Naive thymus-derived CD8-positive, alpha-beta T cell (primary cell): ENCODE data around the gene TEAD1. TPM values are rescaled to one million over a fixed set of nuclear protein-coding genes. Genes with fewer than 3 reads are reported as not detected.

ENCODE experiments used
- ATAC-seq, 2 donors: fragments of 150-1000 bp; cut with Tn5 transposase in 1 of 2; sonication (Bioruptor Pico), chemical (Tn5 transposase) in 1 of 2; 1 replicate in 1 of 2; 2 replicates in 1 of 2; pipeline ENCODE4 v1.10.0; 2021; ENCODE audit warnings: mild to moderate bottlenecking in 2 of 2, moderate library complexity in 2 of 2
- POLR2A ChIA-PET: fragments of 350-600 bp; sonication (Branson Sonifier 250); formaldehyde crosslinking; loops from one replicate; lab custom pipeline; 2021; ENCODE audit warnings: antibody characterized with exemption; lab: Charles Lee
- DNase-seq, 10 donors: peaks; one replicate each; pipeline versions ENCODE4 v3.0.0 to v3.0.0-alpha.2; 2020 to 2022
- H3K27ac Mint-ChIP-seq, 10 donors: one replicate each; pipeline ENCODE4 v1.8.0; 2020 to 2022; ENCODE audit warnings: mild to moderate bottlenecking in 10 of 10, mixed read lengths in 10 of 10, moderate library complexity in 4 of 10, inconsistent platforms in 1 of 10
- H3K27me3 Mint-ChIP-seq, 5 donors: one replicate each; pipeline ENCODE4 v1.8.0; 2021 to 2022; ENCODE audit warnings: mixed read lengths in 5 of 5
- H3K36me3 Mint-ChIP-seq, 3 donors: one replicate each; pipeline ENCODE4 v1.8.0; 2020 to 2022; ENCODE audit warnings: mixed read lengths in 3 of 3, mild to moderate bottlenecking in 2 of 3, inconsistent platforms in 1 of 3
- H3K4me1 Mint-ChIP-seq, 4 donors: one replicate each; pipeline ENCODE4 v1.8.0; 2021 to 2022; ENCODE audit warnings: mixed read lengths in 4 of 4
- H3K4me3 Mint-ChIP-seq, 10 donors: one replicate each; pipeline ENCODE4 v1.8.0; 2020 to 2022; ENCODE audit warnings: mild to moderate bottlenecking in 10 of 10, mixed read lengths in 10 of 10, moderate library complexity in 6 of 10, inconsistent platforms in 1 of 10
- H3K9me3 Mint-ChIP-seq, 9 donors: one replicate each; pipeline ENCODE4 v1.8.0; 2020 to 2022; ENCODE audit warnings: mixed read lengths in 9 of 9, mild to moderate bottlenecking in 3 of 9, inconsistent platforms in 1 of 9, moderate library complexity in 1 of 9
- polyA plus RNA-seq, 3 donors: library from polyadenylated mRNA; unstranded; fragments of 300-500 nt; fragmentation: Illumina TruSeq; gene quantifications; one replicate each; pipeline ENCODE4 v1.2.3, GENCODE V29; 2021
- total RNA-seq, 8 experiments: library from RNA in 2 of 8; stranded (reverse) in 2 of 8; gene quantifications; one replicate each; pipeline ENCODE4 v1.2.3 and lab custom pipeline; 2021 to 2026

TEAD1 gene
- total and polyA plus RNA-seq, 5 experiments from 2014 or later, result not detected

- H3K4me1 Mint-ChIP-seq, result no peaks in the 10 kb centered on the region
- no peak overlapping the region for H3K27ac Mint-ChIP-seq
- DNase-seq (no peak), ATAC-seq (no peak)
- no peak overlapping the region for H3K4me3 Mint-ChIP-seq
- H3K27me3 Mint-ChIP-seq, result peaks cover 7 to 28% (median 23%) of the 10 kb centered on the region in 5 donors
- POLR2A ChIA-PET, result no interaction called here
- peaks cover 0 to 2% (median under 1%) of the 10 kb centered on the region in 3 donors for H3K36me3 Mint-ChIP-seq
- peaks cover 0 to 3% (median 0%) of the 10 kb centered on the region in 9 donors for H3K9me3 Mint-ChIP-seq
Measured at GRCh38 chr11:12640926-12641849, 33.0 kb upstream of the TEAD1 start.

GRCh38 chr11:12642040-12642439, 32.2 kb upstream of the TEAD1 start:
- ATAC-seq (no peak), DNase-seq (no peak)
- Mint-ChIP-seq H3K4me3 (no peak overlapping the region), H3K36me3 (peaks cover 0 to 4% (median 2%) of the 10 kb centered on the region in 3 donors), H3K27me3 (peaks cover 9 to 29% (median 24%) of the 10 kb centered on the region in 5 donors), H3K9me3 (peaks cover 0 to 5% (median 0%) of the 10 kb centered on the region in 9 donors), H3K4me1 (no peaks in the 10 kb centered on the region), H3K27ac (no peak overlapping the region)
- POLR2A ChIA-PET, result no interaction called here

- Mint-ChIP-seq H3K4me1 (no peaks in the 10 kb centered on the region), H3K4me3 (no peak overlapping the region), H3K36me3 (peaks cover 0 to 4% (median 2%) of the 10 kb centered on the region in 3 donors), H3K27me3 (peaks cover 9 to 30% (median 16%) of the 10 kb centered on the region in 5 donors), H3K27ac (no peak overlapping the region), H3K9me3 (peaks cover 0 to 5% (median 0%) of the 10 kb centered on the region in 9 donors)
- DNase-seq (no peak), ATAC-seq (no peak)
- POLR2A ChIA-PET, result no interaction called here
Measured at GRCh38 chr11:12642806-12643428, 31.3 kb upstream of the TEAD1 start.

- Mint-ChIP-seq H3K4me3 (no peak overlapping the region), H3K9me3 (peaks cover 0 to 5% (median 0%) of the 10 kb centered on the region in 9 donors), H3K27me3 (peaks cover 7 to 24% (median 14%) of the 10 kb centered on the region in 5 donors), H3K27ac (no peak overlapping the region), H3K4me1 (no peaks in the 10 kb centered on the region), H3K36me3 (peaks cover 0 to 4% (median 2%) of the 10 kb centered on the region in 3 donors)
- POLR2A ChIA-PET, result interaction anchor here (0.8 kb wide), 1 partner anchor 217 kb away, joined by 3 read pairs; no protein-coding TSS in a partner anchor
- DNase-seq, result no peak
- ATAC-seq, result no peak
Measured at GRCh38 chr11:12646478-12646877, 27.7 kb upstream of the TEAD1 start.

- no peaks in the 10 kb centered on the region for H3K36me3 Mint-ChIP-seq
- peaks cover 0 to 21% (median 10%) of the 10 kb centered on the region in 9 donors for H3K9me3 Mint-ChIP-seq
- DNase-seq, result no peak
- H3K4me1 Mint-ChIP-seq, result no peaks in the 10 kb centered on the region
- H3K27me3 Mint-ChIP-seq, result peaks cover 3 to 15% (median 6%) of the 10 kb centered on the region in 5 donors
- H3K4me3 Mint-ChIP-seq, result no peak overlapping the region
- H3K27ac Mint-ChIP-seq, result no peak overlapping the region
- POLR2A ChIA-PET, result no interaction called here
- ATAC-seq, result no peak
Measured at GRCh38 chr11:12653729-12654128, 20.5 kb upstream of the TEAD1 start.

- H3K4me3 Mint-ChIP-seq, result no peak overlapping the region
- DNase-seq (no peak), ATAC-seq (no peak)
- H3K27ac Mint-ChIP-seq, result no peak overlapping the region
- H3K4me1 Mint-ChIP-seq, result no peaks in the 10 kb centered on the region
- no peaks in the 10 kb centered on the region for H3K36me3 Mint-ChIP-seq
- peaks cover 0 to 26% (median 10%) of the 10 kb centered on the region in 9 donors for H3K9me3 Mint-ChIP-seq
- POLR2A ChIA-PET, result no interaction called here
- H3K27me3 Mint-ChIP-seq, result peaks cover 13 to 29% (median 14%) of the 10 kb centered on the region in 5 donors
Measured at GRCh38 chr11:12655842-12656241, 18.4 kb upstream of the TEAD1 start.

GRCh38 chr11:12657336-12657735, 16.9 kb upstream of the TEAD1 start:
- Mint-ChIP-seq H3K36me3 (no peaks in the 10 kb centered on the region), H3K4me1 (no peaks in the 10 kb centered on the region), H3K9me3 (peaks cover 0 to 26% (median 9%) of the 10 kb centered on the region in 9 donors), H3K4me3 (no peak overlapping the region), H3K27me3 (peaks cover 20 to 43% (median 22%) of the 10 kb centered on the region in 5 donors), H3K27ac (no peak overlapping the region)
- POLR2A ChIA-PET, result no interaction called here
- ATAC-seq (no peak), DNase-seq (no peak)

- Mint-ChIP-seq H3K27ac (no peak overlapping the region), H3K4me1 (no peaks in the 10 kb centered on the region), H3K36me3 (no peaks in the 10 kb centered on the region), H3K4me3 (no peak overlapping the region), H3K27me3 (peaks cover 20 to 44% (median 24%) of the 10 kb centered on the region in 5 donors), H3K9me3 (peaks cover 0 to 26% (median 9%) of the 10 kb centered on the region in 9 donors)
- no peak for ATAC-seq
- POLR2A ChIA-PET, result no interaction called here
- no peak for DNase-seq
Measured at GRCh38 chr11:12657981-12658380, 16.2 kb upstream of the TEAD1 start.

- no peak overlapping the region for H3K4me3 Mint-ChIP-seq
- H3K36me3 Mint-ChIP-seq, result peaks cover 0 to 10% (median 0%) of the 10 kb centered on the region in 3 donors
- H3K9me3 Mint-ChIP-seq, result peaks cover 0 to 11% (median 3%) of the 10 kb centered on the region in 9 donors
- no peak overlapping the region for H3K27ac Mint-ChIP-seq
- POLR2A ChIA-PET, result no interaction called here
- H3K27me3 Mint-ChIP-seq, result peaks cover 38 to 70% (median 45%) of the 10 kb centered on the region in 5 donors
- ATAC-seq, result no peak
- no peak for DNase-seq
- H3K4me1 Mint-ChIP-seq, result peaks cover 0 to 2% (median 0%) of the 10 kb centered on the region in 4 donors
Measured at GRCh38 chr11:12662101-12662689, 12.0 kb upstream of the TEAD1 start.

- DNase-seq (no peak), ATAC-seq (no peak)
- no peak overlapping the region for H3K4me3 Mint-ChIP-seq
- peaks cover 49 to 77% (median 58%) of the 10 kb centered on the region in 5 donors for H3K27me3 Mint-ChIP-seq
- peaks cover 0 to 21% (median 2%) of the 10 kb centered on the region in 3 donors for H3K36me3 Mint-ChIP-seq
- no peak overlapping the region for H3K27ac Mint-ChIP-seq
- POLR2A ChIA-PET, result no interaction called here
- peaks cover 0 to 22% (median 4%) of the 10 kb centered on the region in 9 donors for H3K9me3 Mint-ChIP-seq
- peaks cover 0 to 2% (median 0%) of the 10 kb centered on the region in 4 donors for H3K4me1 Mint-ChIP-seq
Measured at GRCh38 chr11:12664385-12664784, 9.8 kb upstream of the TEAD1 start.

- POLR2A ChIA-PET, result no interaction called here
- H3K9me3 Mint-ChIP-seq, result peaks cover 0 to 17% (median 4%) of the 10 kb centered on the region in 9 donors
- H3K4me1 Mint-ChIP-seq, result peaks cover 0 to 2% (median 0%) of the 10 kb centered on the region in 4 donors
- H3K36me3 Mint-ChIP-seq, result peaks cover 0 to 23% (median 2%) of the 10 kb centered on the region in 3 donors
- H3K27ac Mint-ChIP-seq, result no peak overlapping the region
- no peak overlapping the region for H3K4me3 Mint-ChIP-seq
- DNase-seq (no peak), ATAC-seq (no peak)
- peaks cover 52 to 79% (median 63%) of the 10 kb centered on the region in 5 donors for H3K27me3 Mint-ChIP-seq
Measured at GRCh38 chr11:12666915-12667314, 7.3 kb upstream of the TEAD1 start.

GRCh38 chr11:12667646-12668045, 6.6 kb upstream of the TEAD1 start:
- Mint-ChIP-seq H3K9me3 (peaks cover 0 to 18% (median 4%) of the 10 kb centered on the region in 9 donors), H3K4me1 (peaks cover 0 to 5% (median 4%) of the 10 kb centered on the region in 4 donors), H3K27me3 (peaks cover 54 to 82% (median 68%) of the 10 kb centered on the region in 5 donors), H3K27ac (no peak overlapping the region), H3K36me3 (peaks cover 0 to 27% (median 2%) of the 10 kb centered on the region in 3 donors), H3K4me3 (no peak overlapping the region)
- ATAC-seq (no peak), DNase-seq (no peak)
- POLR2A ChIA-PET, result no interaction called here
